H1 (cell line): ENCODE measurements around the gene FOXN3.

Experiments
- CHD1 ChIP-seq: IDR thresholded peaks from 2 replicates; pipeline ENCODE4 v1.6.1; 2012; ENCODE audit warnings: low read depth, low read length, improper control_type of control experiment
- EZH2 ChIP-seq: fragments of 200-600 bp; sonication (generic); IDR thresholded peaks from 2 replicates; pipeline ENCODE4 v1.7.1; 2012; ENCODE audit warnings: low read depth, mild to moderate bottlenecking, moderate library complexity, low read length, inconsistent platforms; ENCODE audit not compliant: severe bottlenecking
- JUN ChIP-seq: IDR thresholded peaks from 2 replicates; pipeline ENCODE4 v1.6.1; 2011; ENCODE audit warnings: low read depth, mild to moderate bottlenecking, improper control_type of control experiment, low read length
- POLR2AphosphoS5 ChIP-seq: IDR thresholded peaks from 2 replicates; pipeline ENCODE4 v1.6.1; 2011; ENCODE audit warnings: low read depth, low read length
- SP1 ChIP-seq: IDR thresholded peaks from 2 replicates; pipeline ENCODE4 v1.6.1; 2011; ENCODE audit warnings: low read depth, low read length
- TF ChIP-seq, protein P1 (sequence below), 3 experiments: IDR thresholded peaks; 1 replicate in 2 of 3; 2 replicates in 1 of 3; pipeline versions ENCODE4 v1.5.1 to v1.6.1; 2011; ENCODE audit warnings: low read length in 3 of 3, mild to moderate bottlenecking in 3 of 3, inconsistent platforms in 2 of 3, low read depth in 1 of 3, moderate library complexity in 1 of 3; ENCODE audit not compliant: insufficient read depth in 1 of 3; ENCODE audit errors: control extremely low read depth in 1 of 3

DNA sequence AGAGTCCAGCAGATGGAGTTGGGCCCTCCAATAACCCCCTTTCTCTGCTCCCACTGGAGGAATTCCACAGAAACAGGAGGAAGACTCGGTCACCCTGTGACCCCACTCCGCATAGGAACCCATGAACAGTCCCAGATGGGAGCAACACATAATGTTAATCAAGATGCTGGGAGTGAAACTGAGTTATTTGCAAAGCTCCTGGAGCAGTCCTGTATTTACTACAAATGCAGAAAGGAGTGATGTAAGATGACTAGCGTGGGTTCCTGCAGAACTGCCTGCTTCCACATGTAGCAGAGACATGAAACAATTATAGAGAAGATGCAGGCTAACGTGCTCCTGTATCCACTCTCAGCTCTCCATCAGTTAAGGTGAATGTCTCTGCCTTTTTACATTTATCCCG lies 274.7 kb downstream of the FOXN3 start:
- TF ChIP-seq CHD1 (no peak), EZH2 (no peak), POLR2AphosphoS5 (no peak), SP1 (no peak), JUN (no peak)
- TF ChIP-seq, protein P1, sequence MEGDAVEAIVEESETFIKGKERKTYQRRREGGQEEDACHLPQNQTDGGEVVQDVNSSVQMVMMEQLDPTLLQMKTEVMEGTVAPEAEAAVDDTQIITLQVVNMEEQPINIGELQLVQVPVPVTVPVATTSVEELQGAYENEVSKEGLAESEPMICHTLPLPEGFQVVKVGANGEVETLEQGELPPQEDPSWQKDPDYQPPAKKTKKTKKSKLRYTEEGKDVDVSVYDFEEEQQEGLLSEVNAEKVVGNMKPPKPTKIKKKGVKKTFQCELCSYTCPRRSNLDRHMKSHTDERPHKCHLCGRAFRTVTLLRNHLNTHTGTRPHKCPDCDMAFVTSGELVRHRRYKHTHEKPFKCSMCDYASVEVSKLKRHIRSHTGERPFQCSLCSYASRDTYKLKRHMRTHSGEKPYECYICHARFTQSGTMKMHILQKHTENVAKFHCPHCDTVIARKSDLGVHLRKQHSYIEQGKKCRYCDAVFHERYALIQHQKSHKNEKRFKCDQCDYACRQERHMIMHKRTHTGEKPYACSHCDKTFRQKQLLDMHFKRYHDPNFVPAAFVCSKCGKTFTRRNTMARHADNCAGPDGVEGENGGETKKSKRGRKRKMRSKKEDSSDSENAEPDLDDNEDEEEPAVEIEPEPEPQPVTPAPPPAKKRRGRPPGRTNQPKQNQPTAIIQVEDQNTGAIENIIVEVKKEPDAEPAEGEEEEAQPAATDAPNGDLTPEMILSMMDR (IDR thresholded peaks at IDR 0.05; ENCODE audit: control extremely low read depth in 1 of 3, insufficient read depth in 1 of 3, low read depth in 1 of 3, low read length in 3 of 3) = no peak
